CD4-positive, alpha-beta T cell (primary cell): Measurements from ENCODE around the gene SH3D19. TPM values are rescaled to one million over a fixed set of nuclear protein-coding genes. Genes with fewer than 3 reads are reported as not detected.

Experiments
- ATAC-seq: fragments of 200-7000 bp; cut with Tn5 transposase; one replicate; pipeline ENCODE4 v1.10.0; 2022; ENCODE audit warnings: mild to moderate bottlenecking; ENCODE audit not compliant: poor library complexity
- CTCF ChIA-PET: fragments of 350-600 bp; sonication (Branson Sonifier 250); formaldehyde crosslinking; loops from one replicate; lab custom pipeline; 2021; ENCODE audit warnings: antibody characterized with exemption, inconsistent platforms; lab: Charles Lee
- POLR2A ChIA-PET: fragments of 350-600 bp; sonication (Branson Sonifier 250); formaldehyde crosslinking; loops from one replicate; lab custom pipeline; 2021; ENCODE audit warnings: antibody characterized with exemption, inconsistent platforms; lab: Charles Lee
- DNase-seq, 14 experiments: peaks; one replicate each; pipeline ENCODE4 v3.0.0-alpha.2; 2013 to 2020; ENCODE audit warnings: mixed read lengths in 2 of 14
- H3K27ac ChIP-seq, 2 donors: one replicate each; pipeline versions ENCODE4 v1.5.1 to v1.7.0; 2013; ENCODE audit warnings: low read length in 2 of 2, low read depth in 1 of 2, mild to moderate bottlenecking in 1 of 2
- H3K27me3 ChIP-seq, 2 experiments: 1 replicate in 1 of 2; 2 replicates in 1 of 2; pipeline versions ENCODE4 v1.6.1 to v1.7.0; 2013; ENCODE audit warnings: low read length in 2 of 2, control low read depth in 1 of 2, mild to moderate bottlenecking in 1 of 2, moderate library complexity in 1 of 2; ENCODE audit not compliant: insufficient read depth in 2 of 2, control insufficient read depth in 1 of 2
- H3K36me3 ChIP-seq: one replicate; pipeline ENCODE4 v1.6.1; 2013; ENCODE audit warnings: low read length, control low read depth; ENCODE audit not compliant: insufficient read depth
- H3K4me1 ChIP-seq: one replicate; pipeline ENCODE4 v1.6.1; 2013; ENCODE audit warnings: low read length, control low read depth; ENCODE audit not compliant: insufficient read depth
- H3K4me3 ChIP-seq: one replicate; pipeline ENCODE4 v1.5.1; 2013; ENCODE audit warnings: mild to moderate bottlenecking, low read length, moderate library complexity
- H3K9me3 ChIP-seq, 2 experiments: 1 replicate in 1 of 2; 2 replicates in 1 of 2; pipeline versions ENCODE4 v1.6.1 to v1.7.0; 2013; ENCODE audit warnings: low read length in 2 of 2, mild to moderate bottlenecking in 2 of 2, control low read depth in 1 of 2, moderate library complexity in 1 of 2; ENCODE audit not compliant: control insufficient read depth in 1 of 2, insufficient read depth in 1 of 2
- H3K27ac Mint-ChIP-seq: one replicate; pipeline ENCODE4 v1.8.0; 2020; ENCODE audit warnings: mixed read lengths
- H3K27me3 Mint-ChIP-seq: one replicate; pipeline ENCODE4 v1.8.0; 2021; ENCODE audit warnings: mixed read lengths
- H3K36me3 Mint-ChIP-seq: one replicate; pipeline ENCODE4 v1.8.0; 2021; ENCODE audit warnings: low read depth, mixed read lengths
- H3K4me1 Mint-ChIP-seq: one replicate; pipeline ENCODE4 v1.8.0; 2021; ENCODE audit warnings: low read depth, mixed read lengths
- H3K4me3 Mint-ChIP-seq: one replicate; pipeline ENCODE4 v1.8.0; 2020; ENCODE audit warnings: mild to moderate bottlenecking, mixed read lengths
- H3K9me3 Mint-ChIP-seq: one replicate; pipeline ENCODE4 v1.8.0; 2020; ENCODE audit warnings: mixed read lengths
- intact Hi-C, 2 experiments: fragments of 100-400 bp; cut with DNase I in 1 of 2; cut with micrococcal nuclease in 1 of 2; formaldehyde crosslinking; loops; one replicate each; pipeline versions ENCODE4 v1.15.1 to v1.9.0; 2023 to 2025; cut with DNase I, micrococcal nuclease
- total RNA-seq, 174 experiments: library from RNA in 2 of 174; stranded (reverse) in 2 of 174; gene quantifications; one replicate each; pipeline ENCODE4 v1.2.3 and lab custom pipeline; 2021 to 2026
- TF ChIP-seq, protein P1 (sequence below): fragments of 200-600 bp; IDR thresholded peaks from one replicate; pipeline ENCODE4 v1.8.0; 2022; ENCODE audit warnings: antibody characterized with exemption, mild to moderate bottlenecking

Gene SH3D19
- total RNA-seq, 2 experiments from 2014 or later: 0.27 TPM; not detected in 1

DNA sequence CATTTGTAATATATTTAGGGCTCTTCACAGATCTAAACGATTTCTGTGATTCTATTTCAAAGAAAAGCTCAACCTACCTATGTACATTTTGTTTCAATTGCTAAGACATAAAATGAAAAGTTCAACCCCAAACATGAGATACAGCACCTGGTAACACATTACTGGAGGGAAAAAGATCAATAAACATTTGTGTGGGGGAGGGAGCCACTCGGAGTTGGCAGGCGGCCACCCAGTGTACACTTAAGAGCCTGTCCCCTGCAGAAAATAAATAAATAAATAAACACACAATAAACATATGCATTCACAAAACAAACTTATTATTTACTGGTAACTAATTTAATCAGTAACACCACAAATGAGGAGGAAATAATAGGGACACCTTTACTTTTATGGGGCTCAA, 29.2 kb downstream of the SH3D19 start:
- no peak overlapping the region for H3K4me3 Mint-ChIP-seq
- TF ChIP-seq, protein P1, sequence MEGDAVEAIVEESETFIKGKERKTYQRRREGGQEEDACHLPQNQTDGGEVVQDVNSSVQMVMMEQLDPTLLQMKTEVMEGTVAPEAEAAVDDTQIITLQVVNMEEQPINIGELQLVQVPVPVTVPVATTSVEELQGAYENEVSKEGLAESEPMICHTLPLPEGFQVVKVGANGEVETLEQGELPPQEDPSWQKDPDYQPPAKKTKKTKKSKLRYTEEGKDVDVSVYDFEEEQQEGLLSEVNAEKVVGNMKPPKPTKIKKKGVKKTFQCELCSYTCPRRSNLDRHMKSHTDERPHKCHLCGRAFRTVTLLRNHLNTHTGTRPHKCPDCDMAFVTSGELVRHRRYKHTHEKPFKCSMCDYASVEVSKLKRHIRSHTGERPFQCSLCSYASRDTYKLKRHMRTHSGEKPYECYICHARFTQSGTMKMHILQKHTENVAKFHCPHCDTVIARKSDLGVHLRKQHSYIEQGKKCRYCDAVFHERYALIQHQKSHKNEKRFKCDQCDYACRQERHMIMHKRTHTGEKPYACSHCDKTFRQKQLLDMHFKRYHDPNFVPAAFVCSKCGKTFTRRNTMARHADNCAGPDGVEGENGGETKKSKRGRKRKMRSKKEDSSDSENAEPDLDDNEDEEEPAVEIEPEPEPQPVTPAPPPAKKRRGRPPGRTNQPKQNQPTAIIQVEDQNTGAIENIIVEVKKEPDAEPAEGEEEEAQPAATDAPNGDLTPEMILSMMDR: no peak
- peaks cover 12% of the 10 kb centered on the region for H3K27me3 Mint-ChIP-seq
- H3K27ac Mint-ChIP-seq: no peak overlapping the region
- Histone ChIP-seq H3K27ac (no peak overlapping the region), H3K4me3 (no peak overlapping the region), H3K27me3 (no peaks in the 10 kb centered on the region), H3K4me1 (no peaks in the 10 kb centered on the region), H3K36me3 (no peaks in the 10 kb centered on the region), H3K9me3 (no peaks in the 10 kb centered on the region)
- H3K36me3 Mint-ChIP-seq: no peaks in the 10 kb centered on the region
- DNase-seq (no peak), ATAC-seq (no peak)
- intact Hi-C loops: no loop called here
- ChIA-PET CTCF (no interaction called here), POLR2A (no interaction called here)
- H3K9me3 Mint-ChIP-seq: no peaks in the 10 kb centered on the region
- H3K4me1 Mint-ChIP-seq: no peaks in the 10 kb centered on the region

DNA sequence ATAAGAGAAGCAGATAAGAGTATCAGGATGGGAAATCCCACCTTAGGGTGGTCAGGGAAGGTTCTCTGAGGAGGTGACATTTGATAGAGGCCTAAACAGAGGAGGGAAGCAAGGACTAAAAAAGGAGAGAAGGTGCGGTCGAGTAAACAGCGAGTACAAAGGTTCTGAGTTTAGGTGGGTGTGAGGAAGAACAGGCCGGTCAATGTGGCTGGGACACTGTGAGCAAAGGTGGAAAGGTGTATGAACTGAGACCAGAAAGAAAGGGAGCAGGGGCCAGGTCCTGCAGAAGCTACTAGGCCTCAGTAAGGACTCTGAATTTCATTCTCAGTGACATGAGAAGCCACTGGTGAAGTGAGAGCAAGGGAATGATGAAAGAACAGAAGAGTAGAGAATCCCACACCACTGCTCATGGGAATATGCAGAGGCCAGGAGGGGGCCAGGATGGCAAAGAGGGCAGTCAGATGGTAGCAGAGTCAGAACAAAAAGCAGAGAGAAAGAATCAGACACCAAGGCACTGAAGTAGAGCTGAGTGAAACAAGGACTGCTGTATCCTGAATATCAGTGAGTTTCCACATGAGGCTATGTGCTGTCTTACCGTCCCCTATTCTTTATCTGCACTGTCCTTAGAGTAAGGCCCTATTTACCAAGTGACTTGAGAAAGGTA, 30.4 kb downstream of the SH3D19 start:
- ChIA-PET CTCF (no interaction called here), POLR2A (no interaction called here)
- DNase-seq (no peak), ATAC-seq (no peak)
- Histone ChIP-seq H3K36me3 (no peaks in the 10 kb centered on the region), H3K9me3 (no peaks in the 10 kb centered on the region), H3K4me3 (no peak overlapping the region), H3K27ac (no peak overlapping the region), H3K4me1 (no peaks in the 10 kb centered on the region), H3K27me3 (no peaks in the 10 kb centered on the region)
- H3K36me3 Mint-ChIP-seq: no peaks in the 10 kb centered on the region
- H3K27ac Mint-ChIP-seq: no peak overlapping the region
- TF ChIP-seq, protein P1: no peak
- intact Hi-C loops: no loop called here
- peaks cover 12% of the 10 kb centered on the region for H3K27me3 Mint-ChIP-seq
- no peaks in the 10 kb centered on the region for H3K4me1 Mint-ChIP-seq
- H3K4me3 Mint-ChIP-seq: no peak overlapping the region
- no peaks in the 10 kb centered on the region for H3K9me3 Mint-ChIP-seq

DNA sequence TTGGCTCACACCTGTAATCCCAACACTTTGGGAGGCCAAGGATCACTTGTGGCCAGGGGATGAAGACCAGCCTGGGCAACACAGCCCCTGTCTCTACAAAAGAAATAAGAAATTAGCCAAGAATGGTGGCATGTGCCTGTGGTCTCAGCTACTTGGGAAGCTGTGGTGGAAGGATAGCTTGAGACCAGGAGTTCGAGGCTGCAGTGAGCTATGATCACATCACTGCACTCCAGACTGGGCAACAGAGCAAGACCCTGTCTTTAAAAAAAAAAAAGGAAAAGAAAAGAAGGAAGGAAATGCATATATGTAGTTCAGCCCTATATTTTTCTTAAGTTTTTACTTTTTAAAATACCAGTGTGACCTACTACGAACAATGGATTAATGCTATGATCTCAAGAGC, 33.4 kb downstream of the SH3D19 start:
- no peak overlapping the region for H3K27ac ChIP-seq
- ChIA-PET POLR2A (no interaction called here), CTCF (no interaction called here)
- TF ChIP-seq, protein P1: no peak
- H3K27ac Mint-ChIP-seq: no peak overlapping the region
- H3K4me3 ChIP-seq: no peak overlapping the region
- no peaks in the 10 kb centered on the region for H3K27me3 Mint-ChIP-seq
- H3K4me1 Mint-ChIP-seq: no peaks in the 10 kb centered on the region
- no peaks in the 10 kb centered on the region for H3K9me3 ChIP-seq
- no peaks in the 10 kb centered on the region for H3K27me3 ChIP-seq
- peaks cover 4% of the 10 kb centered on the region for H3K9me3 Mint-ChIP-seq
- no peaks in the 10 kb centered on the region for H3K4me1 ChIP-seq
- H3K36me3 ChIP-seq: no peaks in the 10 kb centered on the region
- ATAC-seq: no peak
- no peaks in the 10 kb centered on the region for H3K36me3 Mint-ChIP-seq
- DNase-seq: no peak
- intact Hi-C loops: no loop called here
- no peak overlapping the region for H3K4me3 Mint-ChIP-seq
